CD4-positive, alpha-beta T cell treated with Interleukin-12 subunit alpha and Interleukin-12 subunit beta, for 1 hour (primary cell): ENCODE results near the gene CPN2.

Experiments used
- DNase-seq: peaks from one replicate; pipeline ENCODE4 v3.0.0-alpha.2; 2020

The CPN2 gene

DNA sequence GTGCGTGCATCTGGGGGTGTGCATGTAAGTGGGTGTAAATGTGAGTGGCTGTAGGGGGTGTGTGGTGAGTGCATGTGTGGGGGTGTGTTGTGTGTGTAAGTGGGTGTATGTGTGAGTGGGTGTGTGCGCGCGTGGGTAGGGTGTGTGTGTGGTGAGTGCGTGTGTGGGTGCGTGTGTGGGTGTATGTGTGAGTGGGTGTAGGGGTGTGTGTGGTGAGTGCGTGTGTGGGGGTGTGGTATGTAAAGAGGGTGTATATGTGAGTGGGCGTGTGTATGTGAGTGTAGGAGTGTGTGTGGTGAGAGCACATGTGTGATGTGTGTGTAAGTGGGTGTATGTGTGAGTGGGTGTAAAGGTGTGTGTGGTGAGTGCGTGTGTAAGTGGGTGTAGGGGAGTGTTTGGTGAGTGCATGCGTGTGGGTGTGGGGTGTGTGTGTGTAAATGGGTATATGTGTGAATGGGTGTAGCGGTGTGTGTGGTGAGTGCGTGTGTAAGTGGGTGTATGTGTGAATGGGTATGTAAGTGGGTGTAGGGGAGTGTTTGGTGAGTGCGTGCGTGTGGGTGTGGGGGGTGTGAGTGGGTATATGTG lies 916 bp upstream of the CPN2 start:
- no peak for DNase-seq

DNA sequence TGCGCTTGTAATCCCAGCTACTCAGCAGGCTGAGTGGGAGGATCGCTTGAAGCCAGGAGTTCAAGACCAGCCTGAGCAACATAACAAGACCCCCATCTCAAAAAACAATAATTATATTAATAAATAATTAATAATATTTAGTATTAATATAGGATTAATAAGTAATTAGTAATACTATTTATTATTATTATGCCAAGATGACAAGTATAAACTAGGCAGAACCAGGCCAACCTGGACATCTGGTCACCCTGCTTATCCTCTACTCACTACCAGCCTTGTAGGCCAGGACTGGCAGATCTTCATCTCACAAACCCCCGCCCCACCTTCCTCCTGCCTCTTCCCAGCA lies 429 bp downstream of the CPN2 start:
- DNase-seq: no peak

DNA sequence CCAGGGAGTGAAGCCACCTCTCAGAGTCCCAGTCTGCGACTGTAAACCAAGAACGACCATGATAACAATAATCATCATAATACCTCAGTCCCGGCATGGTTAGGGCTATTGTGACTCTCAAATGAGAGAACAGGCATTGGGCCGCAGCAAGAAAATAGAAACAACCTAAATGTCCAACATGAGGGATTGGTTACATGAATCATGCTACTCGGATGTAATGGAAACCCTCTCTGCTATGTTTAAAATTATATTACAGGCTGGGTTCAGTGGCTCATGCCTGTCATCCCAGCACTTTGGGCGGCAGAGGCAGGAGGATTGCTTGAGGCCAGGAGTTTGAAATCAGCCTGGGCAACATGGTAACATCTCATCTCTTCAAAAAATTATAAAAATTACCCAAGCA lies 2.8 kb downstream of the CPN2 start:
- no peak for DNase-seq

DNA sequence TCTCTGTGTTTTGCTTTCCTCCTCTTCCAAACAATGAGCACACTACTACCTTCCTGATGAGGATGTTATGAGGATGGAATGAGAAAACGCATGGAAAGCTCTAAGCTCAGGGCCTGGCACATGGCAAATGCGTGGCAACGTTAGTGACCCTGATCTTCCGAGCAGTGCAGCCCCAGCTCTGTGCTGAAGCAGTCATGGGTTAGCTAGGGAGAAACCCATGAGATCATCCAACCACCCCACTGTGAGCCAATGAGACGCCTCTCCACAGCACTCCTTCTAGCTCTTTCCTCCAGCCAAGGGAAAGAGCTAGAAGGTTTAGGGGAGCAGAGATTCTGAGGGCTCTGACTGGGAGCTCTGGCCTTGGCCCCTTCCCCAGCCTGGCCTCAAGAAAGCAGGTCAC lies 4.5 kb downstream of the CPN2 start:
- DNase-seq: no peak

DNA sequence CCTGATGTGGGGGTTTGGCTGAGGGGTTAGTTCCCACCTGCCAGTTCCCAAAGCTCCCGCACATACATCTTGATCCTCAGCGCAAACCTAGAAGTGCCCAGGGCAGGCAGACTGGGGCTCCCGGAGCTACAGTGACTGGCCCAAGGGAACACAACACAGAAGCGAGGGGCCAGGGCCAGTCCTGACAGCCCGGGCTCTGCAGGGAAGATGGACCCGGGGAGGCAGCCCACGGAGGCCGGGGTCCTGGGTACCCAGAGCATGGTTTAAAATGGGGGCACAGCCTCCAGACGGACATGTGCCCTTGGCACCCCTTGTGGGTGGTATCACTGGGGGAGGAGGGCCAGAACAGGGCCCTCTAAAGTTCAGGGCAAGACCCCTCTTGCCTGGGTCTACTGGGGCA lies 5.1 kb downstream of the CPN2 start:
- no peak for DNase-seq

DNA sequence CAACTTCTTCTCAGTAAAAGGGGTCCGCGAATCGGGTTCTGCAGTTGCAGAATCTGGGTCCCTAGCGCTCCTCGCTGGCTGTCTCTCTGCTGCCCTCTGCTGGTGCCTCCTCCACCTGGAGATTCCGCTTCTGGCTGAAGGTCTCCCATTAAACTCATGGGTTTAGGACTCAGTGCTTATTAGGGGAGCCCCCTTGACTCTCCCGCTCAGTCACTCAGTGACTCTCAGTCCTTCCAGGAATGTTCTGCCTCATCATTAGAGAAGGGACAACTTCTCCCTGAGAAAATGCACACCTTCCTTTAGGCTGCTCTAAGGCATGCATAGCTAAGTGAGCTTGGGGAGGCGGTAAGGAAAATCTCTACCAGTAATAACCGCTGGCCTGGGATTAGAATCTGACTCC lies 7.1 kb downstream of the CPN2 start:
- DNase-seq: peak; percentile 66

DNA sequence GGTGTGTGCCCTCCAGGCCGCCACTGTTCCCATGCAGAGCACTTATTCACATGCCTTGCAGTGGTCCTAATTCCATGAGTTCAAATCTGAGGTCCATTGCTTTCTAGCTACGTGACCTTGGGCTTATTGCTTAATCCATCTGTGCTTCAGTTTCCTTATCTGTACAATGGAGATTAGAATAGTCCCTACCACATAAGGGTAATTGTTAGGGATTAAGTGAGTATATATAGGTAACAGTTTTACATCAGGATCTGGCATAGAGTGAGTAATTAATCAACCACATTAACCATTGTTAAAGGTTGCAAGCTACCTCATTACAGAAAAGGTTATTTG lies 7.6 kb downstream of the CPN2 start:
- DNase-seq: no peak

DNA sequence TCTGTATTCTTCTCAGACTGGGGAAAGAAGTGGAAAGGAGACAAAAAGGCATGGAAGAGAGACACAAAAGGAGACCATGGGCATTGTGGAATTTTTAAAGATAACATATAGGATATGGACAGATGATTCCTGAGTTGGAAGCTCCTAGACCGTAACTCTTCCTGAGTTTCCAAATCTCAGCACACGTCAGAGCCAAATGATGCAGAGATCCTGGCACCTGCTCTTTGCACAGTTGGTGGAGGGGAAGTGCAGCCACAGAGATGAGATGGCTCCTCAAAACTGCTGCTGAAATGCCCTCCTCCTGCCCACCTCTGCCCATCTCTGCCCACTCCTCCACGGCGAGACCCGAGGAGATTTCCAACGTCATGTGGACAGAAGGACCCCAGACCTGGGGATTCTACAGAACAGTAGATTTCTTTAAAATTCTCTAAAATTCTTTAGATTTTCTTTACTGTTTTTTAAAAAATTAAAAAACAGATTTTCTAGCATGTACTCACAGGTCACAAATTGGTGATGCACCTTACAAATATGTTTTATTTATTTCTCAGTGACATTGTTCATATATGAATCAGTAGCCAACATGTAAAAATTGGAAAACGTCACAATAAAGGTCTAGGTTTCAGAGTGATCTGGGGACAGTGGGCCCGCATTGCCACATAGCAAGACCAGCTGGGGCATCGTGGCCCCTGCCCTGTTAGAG lies 8.1 kb downstream of the CPN2 start:
- no peak for DNase-seq

DNA sequence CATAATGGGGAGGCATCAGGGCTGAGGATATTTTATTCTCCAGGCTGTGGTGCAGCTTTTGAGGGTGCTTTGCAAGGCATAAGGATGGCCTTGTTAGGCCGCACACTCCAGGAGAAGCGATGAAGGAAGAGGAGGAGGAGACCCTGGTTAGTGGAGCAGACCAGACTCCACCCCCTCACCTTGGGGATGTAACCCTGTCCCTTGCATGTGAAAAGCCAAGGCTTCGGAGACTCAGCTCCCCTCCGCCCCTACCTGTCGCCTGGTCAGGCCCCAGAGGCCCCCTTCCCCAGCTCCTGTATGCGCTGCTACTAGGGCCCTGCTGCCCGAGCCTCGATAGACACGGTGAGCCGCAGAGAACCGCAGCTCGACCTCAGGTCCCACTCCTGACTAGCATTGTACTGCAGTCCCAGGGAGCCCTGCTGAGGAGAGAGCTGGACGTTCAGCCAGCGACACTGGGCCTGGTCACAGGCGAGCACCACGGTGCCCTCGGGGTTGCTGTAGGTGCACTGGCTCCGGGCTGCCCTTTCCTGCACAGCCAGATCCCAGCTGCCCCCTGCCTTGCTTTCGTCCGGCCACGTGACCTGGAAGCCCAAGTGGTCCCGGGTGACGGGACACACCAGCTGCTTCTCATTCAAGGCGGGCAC lies 10.2 kb downstream of the CPN2 start:
- no peak for DNase-seq

DNA sequence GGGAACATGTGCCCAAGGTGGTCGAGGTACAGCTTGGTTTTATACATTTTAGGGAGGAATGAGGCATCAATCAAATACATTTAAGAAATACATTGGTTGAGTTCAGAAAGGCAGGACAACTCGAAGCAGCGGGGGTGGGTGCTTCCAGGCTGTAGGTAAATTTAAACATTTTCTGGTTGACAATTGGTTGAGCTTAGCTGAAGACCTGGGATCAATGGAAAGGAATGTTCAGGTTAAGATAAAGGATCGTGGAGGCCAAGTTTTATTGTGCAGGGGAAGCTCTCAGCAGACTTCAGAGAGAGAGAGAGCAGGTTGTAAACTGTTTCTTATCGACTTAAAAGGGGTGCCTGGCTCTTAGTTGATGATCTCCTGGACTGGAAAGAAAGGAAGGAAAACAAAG lies 11.3 kb downstream of the CPN2 start:
- DNase-seq: no peak

DNA sequence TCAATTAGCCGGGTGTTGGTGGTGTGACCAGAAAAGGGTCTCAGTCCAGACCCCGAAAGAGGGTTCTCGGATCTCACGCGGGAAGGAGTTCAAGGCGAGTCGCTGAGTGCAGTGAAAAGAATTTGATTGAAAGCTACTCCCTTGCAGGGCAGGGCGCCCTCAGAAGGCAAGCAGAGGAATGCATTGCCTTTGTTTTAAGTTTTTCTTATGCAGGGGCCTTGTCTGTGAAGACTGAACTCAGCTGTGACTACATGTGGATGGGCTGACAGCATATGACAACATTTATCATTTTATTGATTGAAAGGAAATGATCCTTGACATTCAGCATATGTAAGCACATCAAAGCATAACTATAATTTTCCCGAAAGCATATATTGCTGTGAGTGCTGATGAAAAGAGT lies 11.8 kb downstream of the CPN2 start:
- DNase-seq: no peak

DNA sequence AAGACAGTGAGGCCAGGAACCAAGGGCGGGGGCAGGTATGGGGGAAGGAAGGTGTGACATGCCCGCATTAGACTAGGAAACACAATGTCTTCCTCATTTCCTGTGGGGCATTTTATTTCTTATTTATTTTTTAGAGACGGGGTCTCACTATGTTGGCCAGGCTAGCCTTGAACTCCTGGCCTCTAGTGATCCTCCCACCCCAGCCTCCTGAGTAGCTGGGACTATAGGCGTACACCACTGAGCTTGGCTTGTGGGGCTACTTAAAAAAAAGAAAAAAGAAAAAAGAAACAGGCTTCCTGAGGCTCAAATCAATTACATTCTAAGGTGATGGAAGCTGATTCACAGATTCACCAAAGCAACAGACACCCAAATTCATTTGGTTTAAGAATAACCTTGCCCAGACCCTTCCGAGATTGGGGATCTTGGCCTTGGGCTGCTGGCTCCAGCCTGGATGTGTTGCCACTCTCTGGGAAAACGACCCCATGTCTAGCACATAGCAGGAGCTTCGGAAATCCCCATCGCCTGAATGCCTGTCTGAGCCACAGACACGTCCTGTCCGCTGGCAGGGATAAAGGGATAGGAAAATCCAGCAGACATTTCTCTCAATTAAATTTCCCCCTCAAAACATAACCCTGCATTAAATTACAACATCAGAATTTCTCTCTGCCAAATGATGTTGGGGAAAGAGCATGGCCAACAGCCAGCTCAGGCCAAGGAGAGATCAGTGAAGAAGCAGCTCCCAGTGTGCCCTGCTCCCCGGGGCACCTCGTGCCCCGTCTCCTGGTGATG lies 13.0 kb downstream of the CPN2 start:
- no peak for DNase-seq

DNA sequence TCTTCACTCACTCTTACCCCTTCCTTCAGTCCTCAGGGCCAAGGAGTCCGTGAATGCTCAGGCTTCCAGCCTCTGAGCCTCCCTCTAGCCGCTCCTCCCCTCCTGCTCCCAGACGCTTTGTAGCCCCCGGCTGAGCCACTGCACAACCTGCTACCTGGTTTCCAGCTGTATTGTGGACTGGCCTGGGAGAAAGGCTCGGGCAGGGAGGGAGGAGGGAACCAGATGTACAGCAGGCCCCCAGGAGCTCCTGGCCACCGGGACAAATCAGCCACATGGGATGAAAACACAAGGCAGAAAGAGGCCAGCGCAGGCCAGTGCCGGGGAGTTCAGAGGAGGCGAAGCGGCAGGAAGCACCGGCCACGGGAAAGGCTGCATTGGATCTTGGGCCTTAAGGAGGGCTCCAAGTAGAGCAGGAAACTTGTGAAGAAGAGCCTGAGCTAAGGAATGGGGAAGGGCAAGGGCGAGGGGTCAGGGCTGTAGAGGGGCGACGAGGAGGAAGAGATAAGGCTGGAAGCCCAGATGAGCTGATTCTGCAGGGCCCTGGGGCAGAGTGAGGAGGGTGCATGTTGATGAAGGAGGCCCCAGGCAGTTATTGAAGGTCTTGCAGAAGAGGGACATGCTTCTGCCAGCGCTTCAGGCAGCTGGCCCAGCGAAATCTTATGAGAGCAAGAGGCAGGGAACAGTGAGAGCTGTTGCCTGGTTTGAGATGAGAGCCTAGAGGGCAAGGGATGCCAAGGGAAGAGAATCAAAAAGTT lies 14.3 kb downstream of the CPN2 start:
- no peak for DNase-seq

DNA sequence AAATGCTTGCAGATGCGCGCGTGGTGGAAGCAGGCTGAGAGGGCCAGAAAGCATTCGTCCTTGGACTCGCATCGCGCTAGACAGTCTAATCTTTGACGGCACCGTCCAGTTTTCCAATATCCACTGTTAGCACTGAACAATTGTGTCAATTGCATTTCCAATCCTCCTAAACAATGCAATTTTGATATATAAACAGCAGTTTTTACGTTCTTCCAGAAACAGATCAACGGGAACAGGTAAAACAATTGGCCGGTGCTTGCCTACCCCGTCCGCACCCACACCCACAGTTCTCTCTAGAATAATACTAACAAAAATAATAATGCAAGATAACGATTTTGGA lies 17.2 kb downstream of the CPN2 start:
- DNase-seq: no peak

DNA sequence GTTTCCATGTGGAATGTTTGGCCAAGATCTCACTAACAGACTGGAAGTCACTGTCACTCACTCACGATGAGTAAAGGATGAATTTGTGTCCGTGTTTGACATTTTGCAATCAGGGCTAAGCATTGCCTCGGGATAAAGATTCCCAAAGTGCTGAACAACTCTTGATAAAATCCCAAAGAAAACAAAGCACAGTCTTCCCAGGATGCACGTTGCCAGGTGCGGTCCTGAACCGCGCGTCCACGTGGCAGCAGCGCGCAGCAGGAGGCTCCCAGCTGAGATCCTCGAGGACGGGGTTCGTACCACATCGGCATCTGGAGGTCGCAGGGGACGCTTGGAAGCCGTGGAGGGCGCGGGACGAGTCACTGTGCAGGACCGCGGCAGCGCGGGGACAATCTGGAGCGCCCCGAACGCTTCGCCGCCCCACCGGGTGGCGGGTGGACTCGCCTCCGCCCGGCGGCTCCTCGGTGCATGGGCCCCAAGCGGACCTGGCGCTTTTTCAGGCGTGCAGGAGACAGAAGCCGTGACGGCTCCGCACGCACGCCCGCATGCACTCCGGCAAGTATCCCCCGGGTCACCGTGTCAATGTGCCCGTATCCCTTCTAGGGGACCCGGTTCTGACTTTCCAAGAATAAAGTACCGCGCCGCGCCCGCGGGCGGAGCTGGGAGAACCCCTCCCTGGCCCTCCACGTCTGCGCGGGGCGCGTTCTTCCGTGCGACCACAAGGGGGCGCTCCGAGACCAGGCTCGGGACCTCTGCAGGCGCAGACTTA lies 17.7 kb downstream of the CPN2 start:
- peak; percentile 87 for DNase-seq

DNA sequence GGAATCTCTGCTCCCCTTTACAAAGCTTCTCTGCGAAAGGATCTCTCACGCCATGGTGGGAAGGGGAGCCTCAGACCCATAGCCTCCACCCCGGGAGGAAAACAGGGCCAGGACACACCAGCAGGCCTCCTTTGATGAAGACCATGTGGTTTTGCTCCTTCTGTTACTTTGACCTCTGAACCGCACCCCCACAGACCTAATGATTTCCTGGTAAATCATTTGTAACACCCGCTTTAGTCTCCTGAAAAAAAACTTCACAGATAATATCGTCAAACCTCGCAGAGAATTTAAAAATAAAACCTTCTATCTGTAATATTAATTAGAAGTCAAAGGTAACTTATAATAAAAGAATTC lies 18.3 kb downstream of the CPN2 start:
- no peak for DNase-seq

DNA sequence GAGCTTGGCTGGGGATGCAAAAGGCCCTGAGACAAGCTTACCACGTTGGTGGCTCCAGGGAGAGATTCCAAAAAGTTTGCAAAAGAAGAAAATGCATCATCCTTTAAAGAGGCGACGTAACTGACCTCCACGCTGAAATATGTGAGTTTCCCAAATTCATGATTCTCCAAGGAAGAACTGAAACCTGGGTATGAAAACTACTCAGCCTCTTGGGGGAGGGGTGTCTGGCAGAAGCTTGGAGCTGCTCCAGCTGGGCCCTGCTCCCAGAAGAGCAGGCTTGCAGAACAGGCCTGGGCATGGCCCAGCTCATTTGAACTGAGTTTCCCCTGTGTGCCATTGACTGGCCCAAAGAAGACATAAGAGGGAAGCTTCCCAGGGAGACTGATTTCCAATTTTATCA lies 20.5 kb downstream of the CPN2 start:
- DNase-seq: no peak

DNA sequence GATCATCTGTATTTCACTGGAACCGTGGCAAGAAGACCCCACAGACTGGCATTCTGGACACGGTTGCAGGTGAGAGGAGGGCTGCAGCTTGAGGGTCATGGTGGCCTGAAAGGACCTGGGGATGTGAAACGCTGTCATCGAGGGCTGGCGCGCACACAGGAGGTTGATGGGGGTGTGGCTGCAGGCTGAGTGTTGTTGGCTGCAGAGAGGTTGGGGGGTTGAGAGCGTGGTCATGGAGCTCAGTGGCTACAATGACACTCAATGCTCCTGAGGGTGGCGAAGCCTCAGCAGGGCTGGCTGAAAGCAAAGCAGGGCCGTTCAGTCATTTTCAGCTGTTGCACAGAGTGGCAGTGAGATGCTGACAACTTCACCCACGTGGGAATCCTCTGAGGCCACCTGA lies 21.0 kb downstream of the CPN2 start:
- no peak for DNase-seq

DNA sequence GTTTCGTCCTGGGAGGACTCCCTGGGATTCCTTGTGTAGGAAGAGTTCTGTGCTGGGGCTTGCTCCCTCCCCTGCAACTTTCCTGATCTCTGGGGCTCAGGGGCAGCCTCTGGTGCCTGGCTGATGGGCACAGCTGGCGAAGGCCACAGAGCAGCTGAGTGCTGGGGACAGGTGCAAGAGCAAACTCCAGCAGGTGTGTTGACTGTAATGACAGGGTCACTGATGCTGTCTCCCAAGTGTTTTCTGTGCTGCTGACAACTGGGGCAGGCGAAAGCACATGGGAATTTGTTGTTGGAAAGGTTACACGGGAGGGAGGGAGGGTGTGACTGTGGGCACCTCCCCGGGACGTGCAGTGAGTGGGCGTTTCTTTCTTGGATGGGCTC lies 21.6 kb downstream of the CPN2 start:
- no peak for DNase-seq

DNA sequence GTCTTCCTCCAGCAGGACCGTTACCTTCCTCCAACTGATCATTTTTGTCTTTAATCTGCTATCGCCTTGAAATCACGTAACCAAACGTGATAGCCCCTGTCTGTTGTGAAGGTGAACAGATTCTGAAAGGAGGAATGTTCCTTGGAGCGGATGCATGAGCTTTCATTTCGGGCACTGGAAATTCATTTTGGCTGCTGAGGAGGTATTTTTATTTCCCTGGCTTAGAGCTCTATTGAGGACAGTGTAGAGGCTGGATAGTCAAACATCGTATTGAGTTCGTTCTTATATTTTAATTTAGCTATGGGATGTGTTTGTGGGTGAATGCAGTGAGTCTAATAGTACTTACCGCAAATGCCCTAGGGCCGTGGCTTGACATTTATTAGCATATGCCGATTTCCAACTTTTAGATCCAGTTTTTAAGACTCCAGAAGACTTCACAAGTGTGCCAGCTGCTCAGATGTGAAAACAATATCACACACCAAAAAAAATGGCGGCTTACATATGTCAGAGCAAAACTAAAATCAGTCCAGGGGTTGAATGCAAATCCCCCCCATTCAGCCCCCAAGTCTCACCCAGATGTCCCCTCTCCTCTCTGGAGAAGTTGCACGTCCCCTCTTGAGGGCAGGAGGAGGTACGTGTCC lies 22.1 kb downstream of the CPN2 start:
- no peak for DNase-seq

DNA sequence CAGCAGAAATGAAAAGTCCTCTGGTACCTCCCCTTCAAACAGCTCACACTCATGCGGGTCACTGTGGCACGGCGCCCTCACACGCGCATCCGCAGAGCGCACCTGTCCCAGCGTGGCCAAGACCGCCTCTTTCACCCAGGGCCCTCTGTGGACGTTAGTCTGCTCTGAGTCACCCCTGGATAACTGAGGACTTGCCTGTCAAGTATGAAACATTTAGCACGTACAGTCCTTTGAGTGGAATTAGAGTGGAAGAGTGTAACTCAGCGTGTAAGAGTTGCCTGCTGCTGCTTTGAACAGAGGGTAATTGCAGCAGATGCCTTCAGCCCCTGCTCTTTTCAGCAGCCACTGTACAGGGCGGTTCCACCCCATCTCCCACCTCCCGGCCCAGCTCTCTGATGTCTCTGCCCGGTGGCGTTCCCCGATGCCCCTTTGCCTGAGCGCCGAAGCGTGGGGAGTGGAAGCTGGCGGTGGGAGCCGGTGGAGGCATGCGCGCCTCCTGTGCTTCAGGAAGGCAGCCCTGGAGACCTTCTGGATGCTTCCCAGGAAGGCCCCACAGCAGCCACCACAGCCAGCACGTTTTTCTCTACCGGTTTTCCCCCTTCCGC lies 23.0 kb downstream of the CPN2 start:
- DNase-seq: no peak
